Panc1 (cell line): Measurements from ENCODE around the gene SLC17A5. TPM values are rescaled to one million over a fixed set of nuclear protein-coding genes. Genes with fewer than 3 reads are reported as not detected.

Experiments
- ATAC-seq: fragments of 200-7000 bp; cut with Tn5 transposase; 2 replicates; pipeline ENCODE4 v1.9.1; 2020; ENCODE audit warnings: mild to moderate bottlenecking, moderate library complexity
- BruUV-seq: library from RNA; stranded (reverse); fragments of 400-500 nt; replicated peaks from 2 replicates; lab custom pipeline; 2021; lab: Mats Ljungman, UMichigan
- CTCF ChIA-PET: fragments of 300-600 bp; sonication (Branson Sonifier 250); formaldehyde crosslinking; loops from one replicate; lab custom pipeline; 2022; ENCODE audit warnings: antibody characterized with exemption; lab: Charles Lee
- POLR2A ChIA-PET: fragments of 300-600 bp; sonication (Branson Sonifier 250); formaldehyde crosslinking; loops from one replicate; lab custom pipeline; 2022; ENCODE audit warnings: antibody characterized with exemption; lab: Charles Lee
- DNase-seq: peaks from one replicate; pipeline ENCODE4 v3.0.0-alpha.2; 2010; ENCODE audit warnings: low read depth, low spot score
- H3K27ac ChIP-seq: 2 replicates; pipeline ENCODE4 v1.5.1; 2011; ENCODE audit warnings: mild to moderate bottlenecking, low read length, inconsistent platforms
- H3K27me3 ChIP-seq: fragments of 200-500 bp; sonication (Bioruptor generic); 2 replicates; pipeline ENCODE4 v1.6.0; 2014; ENCODE audit warnings: low read length, inconsistent platforms; ENCODE audit not compliant: control insufficient read depth, insufficient read depth
- H3K36me3 ChIP-seq: fragments of 200-500 bp; sonication (Bioruptor generic); 2 replicates; pipeline ENCODE4 v1.5.1; 2014; ENCODE audit warnings: inconsistent platforms, mild to moderate bottlenecking, low read length, moderate library complexity; ENCODE audit not compliant: control insufficient read depth, insufficient read depth
- H3K4me1 ChIP-seq: 2 replicates; pipeline ENCODE4 v1.5.1; 2011; ENCODE audit warnings: inconsistent platforms, mild to moderate bottlenecking, low read length, moderate library complexity; ENCODE audit not compliant: control insufficient read depth, insufficient read depth
- H3K4me3 ChIP-seq, 2 experiments: 2 replicates each; pipeline ENCODE4 v1.5.1; 2011 to 2012; ENCODE audit warnings: low read depth in 2 of 2, low read length in 2 of 2, mild to moderate bottlenecking in 2 of 2, inconsistent platforms in 1 of 2, moderate library complexity in 1 of 2
- H3K9me3 ChIP-seq: fragments of 200-500 bp; sonication (Bioruptor generic); 2 replicates; pipeline ENCODE4 v1.5.1; 2014; ENCODE audit warnings: low read depth, mild to moderate bottlenecking, inconsistent platforms, low read length, moderate library complexity; ENCODE audit not compliant: control insufficient read depth, insufficient read depth
- POLR2AphosphoS5 ChIP-seq: IDR thresholded peaks from 2 replicates; pipeline ENCODE4 v1.6.1; 2012; ENCODE audit warnings: mild to moderate bottlenecking, low read depth, low read length, moderate library complexity
- REST ChIP-seq, 2 experiments: IDR thresholded peaks; 2 replicates each; pipeline ENCODE4 v1.6.1; 2011 to 2012; ENCODE audit warnings: low read depth in 2 of 2, control low read depth in 1 of 2, low read length in 1 of 2, mild to moderate bottlenecking in 1 of 2, moderate library complexity in 1 of 2; ENCODE audit not compliant: insufficient read depth in 1 of 2
- SIN3A ChIP-seq: IDR thresholded peaks from 2 replicates; pipeline ENCODE4 v1.6.1; 2012; ENCODE audit warnings: low read depth, mild to moderate bottlenecking, low read length, moderate library complexity, borderline replicate concordance; ENCODE audit not compliant: insufficient read depth
- TCF7L2 ChIP-seq: IDR thresholded peaks from 2 replicates; pipeline ENCODE4 v1.6.1; 2011; ENCODE audit warnings: mild to moderate bottlenecking, low read depth, low read length, inconsistent platforms
- in situ Hi-C: cut with HindIII; loops from 2 replicates; pipeline ENCODE4 v1.10.0; 2016; ENCODE audit warnings: low sequenced_read_pairs, low pct_unique_long_range_greater_than_20kb
- intact Hi-C: fragments of 100-400 bp; cut with micrococcal nuclease; formaldehyde crosslinking; loops from one replicate; pipeline ENCODE4 v1.10.0; 2022; ENCODE audit not compliant: unreplicated experiment
- total RNA-seq: library from RNA; stranded (reverse); gene quantifications from one replicate; pipeline ENCODE4 v1.2.1, GENCODE V29; 2021; ENCODE audit not compliant: unreplicated experiment
- TF ChIP-seq, protein P1 (sequence below): fragments of 450-650 bp; IDR thresholded peaks from 2 replicates; pipeline ENCODE4 v1.5.1; 2017; ENCODE audit warnings: mild to moderate bottlenecking

The SLC17A5 gene
- total RNA-seq, 1 experiment from 2014 or later, result 20.6 TPM

DNA sequence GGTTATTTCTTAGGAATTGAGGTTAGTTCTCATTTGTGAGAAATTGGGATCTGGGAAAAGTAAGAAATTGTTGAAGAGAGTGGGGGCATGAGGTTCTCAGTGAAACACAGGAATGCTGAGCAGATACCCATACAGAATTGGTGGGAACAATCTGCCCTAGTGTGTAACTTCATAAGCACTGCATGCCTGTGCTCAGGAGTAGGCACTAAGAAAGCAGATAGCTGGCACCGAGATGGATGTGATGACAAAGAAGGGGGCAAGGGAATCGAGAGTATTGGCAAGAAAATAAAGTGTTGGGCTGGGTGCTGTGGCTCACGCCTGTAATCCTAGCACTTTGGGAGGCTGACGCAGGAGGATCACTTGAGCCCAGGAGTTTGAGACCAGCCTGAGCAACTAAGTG lies 4.0 kb downstream of the SLC17A5 start:
- Histone ChIP-seq H3K4me1 (peaks cover 11% of the 10 kb centered on the region; the same call in 1 of the 2 replicates), H3K4me3 (no peak overlapping the region), H3K36me3 (no peaks in the 10 kb centered on the region), H3K9me3 (no peaks in the 10 kb centered on the region), H3K27me3 (no peaks in the 10 kb centered on the region), H3K27ac (no peak overlapping the region)
- in situ Hi-C loops (no loop called here), intact Hi-C loops (loop anchor here (5.0 kb wide), 1 partner anchor 187 kb away; the partner anchor contains the start of gene MTO1)
- DNase-seq (no peak), ATAC-seq (no peak)
- ChIA-PET POLR2A (interaction anchor here (0.5 kb wide), 1 partner anchor 352 kb away, joined by 3 read pairs; no protein-coding TSS in a partner anchor), CTCF (no interaction called here)
- TF ChIP-seq, protein P1, sequence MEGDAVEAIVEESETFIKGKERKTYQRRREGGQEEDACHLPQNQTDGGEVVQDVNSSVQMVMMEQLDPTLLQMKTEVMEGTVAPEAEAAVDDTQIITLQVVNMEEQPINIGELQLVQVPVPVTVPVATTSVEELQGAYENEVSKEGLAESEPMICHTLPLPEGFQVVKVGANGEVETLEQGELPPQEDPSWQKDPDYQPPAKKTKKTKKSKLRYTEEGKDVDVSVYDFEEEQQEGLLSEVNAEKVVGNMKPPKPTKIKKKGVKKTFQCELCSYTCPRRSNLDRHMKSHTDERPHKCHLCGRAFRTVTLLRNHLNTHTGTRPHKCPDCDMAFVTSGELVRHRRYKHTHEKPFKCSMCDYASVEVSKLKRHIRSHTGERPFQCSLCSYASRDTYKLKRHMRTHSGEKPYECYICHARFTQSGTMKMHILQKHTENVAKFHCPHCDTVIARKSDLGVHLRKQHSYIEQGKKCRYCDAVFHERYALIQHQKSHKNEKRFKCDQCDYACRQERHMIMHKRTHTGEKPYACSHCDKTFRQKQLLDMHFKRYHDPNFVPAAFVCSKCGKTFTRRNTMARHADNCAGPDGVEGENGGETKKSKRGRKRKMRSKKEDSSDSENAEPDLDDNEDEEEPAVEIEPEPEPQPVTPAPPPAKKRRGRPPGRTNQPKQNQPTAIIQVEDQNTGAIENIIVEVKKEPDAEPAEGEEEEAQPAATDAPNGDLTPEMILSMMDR, result no peak
- TF ChIP-seq SIN3A (no peak), POLR2AphosphoS5 (no peak)
- BruUV-seq, result no TSS peak

DNA sequence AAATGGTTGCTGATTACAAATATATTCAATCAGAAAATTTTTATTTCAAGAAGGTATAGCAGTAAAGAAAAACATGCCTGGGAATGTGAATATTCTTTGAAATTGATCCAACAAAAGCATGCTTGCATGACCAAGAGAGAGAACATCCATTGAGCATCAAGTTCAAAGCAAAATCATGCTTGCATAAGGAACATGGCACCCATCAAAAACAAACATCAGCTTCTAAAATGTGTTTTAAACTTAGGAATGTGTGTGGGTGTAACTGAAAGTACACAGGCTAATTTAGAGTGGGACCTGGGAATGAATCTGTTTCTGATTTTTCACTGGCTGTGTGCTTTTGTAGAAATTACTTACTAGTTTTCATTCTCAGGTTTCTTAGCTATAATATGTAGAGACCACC lies 5.6 kb downstream of the SLC17A5 start:
- no peak for ATAC-seq
- Histone ChIP-seq H3K4me3 (no peak overlapping the region), H3K9me3 (no peaks in the 10 kb centered on the region), H3K27ac (no peak overlapping the region), H3K27me3 (no peaks in the 10 kb centered on the region), H3K36me3 (no peaks in the 10 kb centered on the region), H3K4me1 (peaks cover 15% of the 10 kb centered on the region; the same call in 1 of the 2 replicates)
- TF ChIP-seq TCF7L2, result no peak
- TF ChIP-seq SIN3A, result no peak
- TF ChIP-seq POLR2AphosphoS5, result no peak
- no peak for TF ChIP-seq REST (IDR thresholded peaks at IDR 0.05; ENCODE audit: insufficient read depth in 1 of 2, low read depth in 2 of 2, low read length in 1 of 2)
- TF ChIP-seq, protein P1, result no peak
- BruUV-seq, result no TSS peak
- POLR2A ChIA-PET, result interaction anchor here (0.6 kb wide), 1 partner anchor 186 kb away, joined by 3 read pairs; the partner anchor contains the start of gene MTO1
- intact Hi-C loops (no loop called here), in situ Hi-C loops (no loop called here)
- CTCF ChIA-PET, result no interaction called here
- no peak for DNase-seq
